ENCODE results near the gene GABRB2.

The GABRB2 gene

DNA sequence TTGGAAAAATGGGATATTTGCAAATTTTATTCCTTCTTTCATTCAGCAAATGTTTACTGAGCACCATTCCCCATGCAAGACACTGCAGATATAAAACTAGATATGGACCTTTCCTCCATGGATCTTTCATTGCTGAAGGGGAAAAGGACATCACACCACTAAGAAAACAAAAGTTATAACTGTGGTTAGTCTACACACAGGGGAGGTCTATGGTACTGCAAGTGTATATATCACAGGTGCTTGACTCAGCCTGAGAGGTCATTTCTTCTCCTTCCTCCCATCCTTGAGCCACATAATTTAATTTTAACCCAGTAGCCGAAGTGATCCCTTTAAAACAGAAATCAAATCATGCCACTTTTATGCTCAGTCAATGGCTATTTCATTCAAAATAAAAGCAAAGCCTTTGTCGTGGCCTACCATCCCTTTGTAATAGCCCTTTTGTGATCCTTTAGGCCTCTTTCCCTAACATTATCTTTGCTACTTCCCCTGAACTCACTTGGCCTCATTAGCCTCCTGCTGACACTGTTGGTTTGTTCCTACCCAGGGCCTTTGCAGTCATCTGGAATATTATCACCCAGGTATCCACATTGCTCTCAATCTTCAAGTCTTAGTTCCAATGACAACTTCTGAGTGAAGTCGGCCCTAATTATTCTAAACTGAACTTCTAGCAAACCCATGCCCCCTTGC lies 213.2 kb downstream of the GABRB2 start:
- no peak overlapping the region for H3K27ac ChIP-seq
- TF ChIP-seq, protein P1, sequence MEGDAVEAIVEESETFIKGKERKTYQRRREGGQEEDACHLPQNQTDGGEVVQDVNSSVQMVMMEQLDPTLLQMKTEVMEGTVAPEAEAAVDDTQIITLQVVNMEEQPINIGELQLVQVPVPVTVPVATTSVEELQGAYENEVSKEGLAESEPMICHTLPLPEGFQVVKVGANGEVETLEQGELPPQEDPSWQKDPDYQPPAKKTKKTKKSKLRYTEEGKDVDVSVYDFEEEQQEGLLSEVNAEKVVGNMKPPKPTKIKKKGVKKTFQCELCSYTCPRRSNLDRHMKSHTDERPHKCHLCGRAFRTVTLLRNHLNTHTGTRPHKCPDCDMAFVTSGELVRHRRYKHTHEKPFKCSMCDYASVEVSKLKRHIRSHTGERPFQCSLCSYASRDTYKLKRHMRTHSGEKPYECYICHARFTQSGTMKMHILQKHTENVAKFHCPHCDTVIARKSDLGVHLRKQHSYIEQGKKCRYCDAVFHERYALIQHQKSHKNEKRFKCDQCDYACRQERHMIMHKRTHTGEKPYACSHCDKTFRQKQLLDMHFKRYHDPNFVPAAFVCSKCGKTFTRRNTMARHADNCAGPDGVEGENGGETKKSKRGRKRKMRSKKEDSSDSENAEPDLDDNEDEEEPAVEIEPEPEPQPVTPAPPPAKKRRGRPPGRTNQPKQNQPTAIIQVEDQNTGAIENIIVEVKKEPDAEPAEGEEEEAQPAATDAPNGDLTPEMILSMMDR (IDR thresholded peaks at IDR 0.05; ENCODE audit: low read depth, low read length, missing control alignments), result no peak
- H3K4me3 ChIP-seq (ENCODE audit: low read depth, low read length), result no peak overlapping the region
- H3K27me3 ChIP-seq (replicated peaks), result no peaks in the 10 kb centered on the region
- no peak for DNase-seq
- in situ Hi-C loops (cut with HindIII; ENCODE audit: low pct_ligation_motif_present, low sequenced_read_pairs), result no loop called here
- no peaks in the 10 kb centered on the region for H3K36me3 ChIP-seq (replicated peaks)

DNA sequence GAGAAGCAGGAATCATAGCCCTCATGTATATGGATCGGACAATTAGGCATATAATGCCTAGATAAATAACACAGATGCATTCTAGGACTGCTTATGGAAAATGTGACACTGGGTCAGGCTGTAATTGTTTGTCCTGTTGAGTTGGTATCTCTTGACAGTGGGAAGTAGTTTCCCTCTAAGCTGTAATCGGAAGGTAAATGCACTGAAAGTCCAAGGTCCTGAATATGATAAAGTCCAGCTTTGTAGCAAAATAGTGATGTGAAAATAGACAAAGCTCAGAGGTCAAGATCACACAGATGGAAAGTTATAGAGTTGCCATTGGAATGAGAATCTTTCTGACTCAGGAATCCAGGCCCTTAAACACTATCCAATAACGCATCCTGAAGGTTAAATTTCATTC lies 214.2 kb downstream of the GABRB2 start:
- Histone ChIP-seq H3K36me3 (replicated peaks) (no peaks in the 10 kb centered on the region), H3K27ac (no peak overlapping the region), H3K27me3 (replicated peaks) (no peaks in the 10 kb centered on the region), H3K4me3 (ENCODE audit: low read depth, low read length) (no peak overlapping the region)
- no peak for DNase-seq
- in situ Hi-C loops (cut with HindIII; ENCODE audit: low pct_ligation_motif_present, low sequenced_read_pairs), result no loop called here
- TF ChIP-seq, protein P1 (IDR thresholded peaks at IDR 0.05; ENCODE audit: low read depth, low read length, missing control alignments), result no peak

DNA sequence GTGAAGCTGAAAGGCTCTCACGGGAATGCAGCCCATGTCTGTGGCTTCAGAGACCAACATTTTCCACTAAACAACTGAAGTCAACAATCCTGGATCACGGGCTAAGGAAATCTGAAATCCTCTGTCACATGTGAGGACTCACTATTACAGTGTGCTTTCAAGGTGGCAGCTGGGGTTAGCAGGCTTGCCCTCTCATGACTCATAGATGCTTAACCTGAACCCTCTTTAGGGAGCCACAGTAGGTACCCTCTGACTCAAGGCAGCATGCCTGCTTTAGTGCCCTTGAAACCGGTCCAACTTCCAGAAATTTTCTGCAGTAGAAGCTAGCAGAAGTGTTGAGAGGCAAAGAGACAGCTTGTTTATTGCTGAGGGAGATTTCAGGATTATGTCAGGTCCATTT lies 232.5 kb downstream of the GABRB2 start:
- no peaks in the 10 kb centered on the region for H3K27me3 ChIP-seq (replicated peaks)
- no peak overlapping the region for H3K4me3 ChIP-seq (ENCODE audit: low read depth, low read length)
- H3K36me3 ChIP-seq (replicated peaks), result no peaks in the 10 kb centered on the region
- in situ Hi-C loops (cut with HindIII; ENCODE audit: low pct_ligation_motif_present, low sequenced_read_pairs), result no loop called here
- H3K27ac ChIP-seq, result no peak overlapping the region
- no peak for DNase-seq
- TF ChIP-seq, protein P1 (IDR thresholded peaks at IDR 0.05; ENCODE audit: low read depth, low read length, missing control alignments), result no peak

DNA sequence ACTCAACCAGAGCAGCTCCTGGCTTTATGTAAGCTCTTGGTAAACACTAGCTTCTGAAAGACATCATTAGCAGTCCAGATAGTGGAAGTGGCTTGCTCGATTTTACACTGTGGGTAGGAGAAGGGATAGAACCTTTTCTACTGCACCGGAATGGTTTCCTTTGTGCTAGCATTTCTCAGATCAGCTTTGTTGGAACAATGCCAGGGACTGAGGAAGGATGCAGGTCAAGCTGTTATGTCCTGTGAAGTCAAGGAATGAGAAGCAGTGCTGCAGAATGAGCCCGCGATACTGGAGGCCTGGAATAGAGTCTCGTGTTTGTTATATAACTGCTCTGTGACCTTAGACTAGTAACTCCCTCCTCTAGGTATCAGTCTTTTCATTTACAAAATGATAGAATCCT lies 233.6 kb downstream of the GABRB2 start:
- in situ Hi-C loops (cut with HindIII; ENCODE audit: low pct_ligation_motif_present, low sequenced_read_pairs), result no loop called here

DNA sequence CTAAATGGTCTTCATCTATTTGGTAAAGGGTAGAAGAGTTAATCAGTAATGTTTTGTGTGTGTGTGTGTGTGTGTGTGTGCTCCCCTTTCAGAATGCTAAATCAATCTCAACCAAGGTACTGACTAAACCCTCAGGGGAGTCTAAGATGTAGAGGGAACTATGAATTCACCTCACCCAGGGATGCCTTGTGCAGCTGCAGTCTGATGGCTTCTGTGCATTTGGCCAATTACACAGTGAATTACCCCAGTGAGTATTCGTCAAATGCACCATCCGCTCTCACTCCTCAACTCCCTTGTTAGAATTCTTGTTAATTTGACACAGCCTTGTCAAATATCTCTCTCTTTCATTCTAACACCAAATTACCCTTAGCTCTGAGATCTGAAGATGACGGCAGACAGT lies 234.6 kb downstream of the GABRB2 start:
- Histone ChIP-seq H3K36me3 (replicated peaks) (no peaks in the 10 kb centered on the region), H3K27me3 (replicated peaks) (no peaks in the 10 kb centered on the region), H3K27ac (no peak overlapping the region), H3K4me3 (ENCODE audit: low read depth, low read length) (no peak overlapping the region)
- TF ChIP-seq, protein P1 (IDR thresholded peaks at IDR 0.05; ENCODE audit: low read depth, low read length, missing control alignments), result no peak
- in situ Hi-C loops (cut with HindIII; ENCODE audit: low pct_ligation_motif_present, low sequenced_read_pairs), result no loop called here
- DNase-seq, result no peak

More for the DNA sequence above, 233.6 kb downstream of the GABRB2 start:
- Histone ChIP-seq H3K27ac (no peak overlapping the region), H3K36me3 (replicated peaks) (no peaks in the 10 kb centered on the region), H3K27me3 (replicated peaks) (no peaks in the 10 kb centered on the region), H3K4me3 (ENCODE audit: low read depth, low read length) (no peak overlapping the region)
- TF ChIP-seq, protein P1 (IDR thresholded peaks at IDR 0.05; ENCODE audit: low read depth, low read length, missing control alignments), result no peak
- DNase-seq, result no peak

DNA sequence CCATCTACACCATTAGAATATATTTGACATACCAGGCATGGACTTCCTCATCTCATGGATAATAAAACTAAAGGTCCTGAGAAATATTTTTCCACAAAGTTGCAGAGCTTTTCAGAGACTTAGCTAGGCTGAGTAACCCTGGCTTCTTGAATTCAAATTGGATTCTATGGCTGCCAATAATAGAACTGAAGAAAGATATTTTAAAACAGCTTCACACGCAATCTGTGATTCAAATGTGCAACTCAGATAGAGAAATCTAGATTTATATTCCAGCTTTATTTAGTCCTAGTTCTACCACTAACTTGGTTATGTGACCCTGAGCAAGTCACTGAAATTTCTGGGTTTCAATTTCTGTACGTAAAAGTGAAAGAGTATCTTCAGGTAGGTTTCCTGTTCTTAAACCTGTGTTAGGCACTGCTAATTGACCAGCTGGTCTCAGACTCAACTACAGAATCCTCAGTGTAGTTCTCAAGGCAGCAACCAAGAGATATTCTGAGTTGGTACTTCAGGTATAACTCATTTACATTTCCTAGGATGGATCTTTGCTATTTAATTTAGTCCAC lies 235.3 kb downstream of the GABRB2 start:
- in situ Hi-C loops (cut with HindIII; ENCODE audit: low pct_ligation_motif_present, low sequenced_read_pairs), result no loop called here
- H3K27ac ChIP-seq, result no peak overlapping the region
- no peak overlapping the region for H3K4me3 ChIP-seq (ENCODE audit: low read depth, low read length)
- no peaks in the 10 kb centered on the region for H3K36me3 ChIP-seq (replicated peaks)
- DNase-seq, result no peak
- TF ChIP-seq, protein P1 (IDR thresholded peaks at IDR 0.05; ENCODE audit: low read depth, low read length, missing control alignments), result no peak
- no peaks in the 10 kb centered on the region for H3K27me3 ChIP-seq (replicated peaks)
